GM19463 (cell line): Measurements from ENCODE around the gene CBX6.

Experiments
- ATAC-seq: cut with Tn5 transposase; IDR thresholded peaks from one replicate; pipeline ENCODE4 v1.9.1; 2021; ENCODE audit warnings: mild to moderate bottlenecking, moderate library complexity; ENCODE audit not compliant: unreplicated experiment

CBX6 gene

DNA sequence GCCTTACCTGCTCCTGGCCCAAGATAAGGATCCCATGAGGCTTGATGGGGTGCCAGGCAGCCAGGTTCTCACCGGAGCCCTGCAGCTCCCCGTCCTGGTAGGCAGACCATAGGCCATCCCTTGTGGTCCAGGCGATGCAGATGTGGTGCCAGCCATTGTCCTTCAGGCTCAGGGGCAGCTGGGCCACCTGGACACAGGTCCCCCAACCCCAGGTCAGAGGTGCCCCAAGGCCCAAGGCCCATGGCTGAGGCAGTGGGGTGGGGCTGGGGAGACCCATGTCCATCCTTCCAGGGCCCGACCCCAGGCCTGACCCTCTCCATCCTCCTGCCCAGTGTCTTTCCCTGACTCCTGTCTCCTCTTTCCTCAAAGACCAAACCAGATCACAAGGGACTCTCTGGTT is 48.9 kb downstream of the CBX6 start:
- ATAC-seq: no peak

DNA sequence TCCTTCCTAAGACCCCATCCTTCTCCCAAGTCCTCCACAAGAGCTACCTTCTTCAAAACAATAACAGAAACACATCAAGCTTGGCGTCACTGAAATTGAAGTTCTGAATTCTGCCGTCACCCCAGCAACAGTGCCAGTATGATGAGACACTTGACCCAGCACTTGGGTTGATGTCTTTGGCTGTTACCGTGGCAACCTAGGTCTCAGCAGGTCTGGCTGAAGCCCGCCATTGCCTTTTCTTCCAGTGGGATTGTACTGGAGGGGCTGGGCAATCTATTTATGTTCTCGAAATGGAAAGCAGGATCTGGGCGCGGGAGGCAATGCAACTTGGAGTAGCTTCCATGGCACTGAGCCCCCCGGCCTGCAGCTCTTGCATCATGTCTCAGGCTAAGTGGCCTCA is 52.0 kb downstream of the CBX6 start:
- ATAC-seq: no peak

DNA sequence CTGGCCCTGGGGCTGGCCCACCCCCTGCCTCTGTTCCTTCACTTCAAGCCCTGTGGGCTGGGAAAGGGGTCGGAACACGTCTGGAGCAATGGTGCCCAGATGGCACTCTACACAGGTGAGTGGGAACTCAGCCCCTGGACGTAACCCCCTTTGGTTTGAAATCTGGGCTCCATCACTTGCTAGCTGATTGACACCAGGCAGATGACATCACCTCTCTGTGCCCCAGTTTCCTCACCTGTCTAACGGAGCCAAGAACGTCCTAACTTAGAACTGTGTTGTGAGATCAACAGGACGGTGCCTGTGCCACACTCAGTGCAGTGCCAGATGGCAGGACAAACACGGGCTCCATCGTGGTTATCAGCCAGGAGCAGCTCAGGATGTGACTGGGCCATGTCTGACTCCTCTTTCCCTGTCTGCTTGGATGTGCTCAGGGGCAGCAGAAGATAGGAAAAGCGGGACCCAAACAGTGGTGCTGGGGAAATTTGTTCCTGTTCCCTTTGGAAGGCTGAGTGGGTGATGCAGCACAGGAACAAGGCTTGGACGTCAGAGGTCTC is 52.6 kb downstream of the CBX6 start:
- no peak for ATAC-seq

DNA sequence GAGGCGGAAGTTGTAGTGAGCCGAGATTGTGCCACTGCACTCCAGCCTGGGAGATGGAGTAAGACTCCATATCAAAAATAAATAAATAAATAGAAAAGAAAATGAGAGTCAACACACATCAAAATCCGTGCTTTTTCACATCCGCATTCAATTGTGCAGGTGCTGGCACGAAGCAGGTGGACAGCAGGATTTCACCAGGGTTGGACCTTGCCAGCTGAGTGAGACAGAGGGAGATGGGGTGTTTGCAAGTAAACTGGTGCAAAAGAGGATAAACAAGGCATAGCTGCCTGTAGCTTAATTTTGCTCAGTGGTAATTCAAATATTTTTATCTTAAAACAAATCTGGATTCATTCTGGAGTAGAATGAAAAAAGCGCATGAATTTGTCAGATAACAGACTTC is 54.8 kb downstream of the CBX6 start:
- ATAC-seq: no peak

DNA sequence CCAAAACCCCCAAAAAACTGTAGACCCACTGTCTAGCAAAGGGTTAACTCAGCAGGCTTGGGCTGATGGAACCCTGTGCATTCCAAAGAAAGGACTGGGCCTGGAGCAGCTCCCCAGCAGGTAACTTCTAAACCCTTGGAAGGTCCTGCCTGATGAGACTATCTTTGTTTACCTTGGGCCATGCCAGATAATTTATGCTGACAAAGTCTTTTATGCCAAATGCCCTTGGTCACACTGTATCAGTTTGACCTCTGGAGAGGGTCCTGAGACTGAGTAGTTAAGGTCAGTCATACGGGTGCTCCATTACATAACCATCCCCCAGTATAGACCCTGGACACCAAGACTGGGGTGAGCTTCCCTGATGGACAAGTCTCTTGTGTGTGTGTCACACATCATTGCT is 56.2 kb downstream of the CBX6 start:
- ATAC-seq: no peak
